Right renal cortex interstitium (tissue), 3 donors: Measurements from ENCODE around the gene COQ4. TPM values are rescaled to one million over a fixed set of nuclear protein-coding genes. Genes with fewer than 3 reads are reported as not detected.
"Not testable (repeated sequence)": the region's sequence is repeated elsewhere in the genome, so short reads cannot be mapped to it uniquely, and the experiment has no call there.

Source experiments
- DNase-seq, 3 donors: peaks; one replicate each; pipeline ENCODE4 v3.0.0-alpha.2; 2013; ENCODE audit warnings: low read depth in 3 of 3, low spot score in 2 of 3
- polyA plus RNA-seq, 3 donors: library from polyadenylated mRNA; unstranded; fragments of 120-200 nt; gene quantifications; one replicate each; pipeline ENCODE4 v1.2.1, GENCODE V29; 2013; ENCODE audit not compliant: insufficient read length in 3 of 3

Gene COQ4
- polyA plus RNA-seq, 3 donors: 51.1 to 56.2 (median 53.4) TPM

GRCh38 chr9:128298535-128299482, 23.8 kb upstream of the COQ4 start:
- no peak for DNase-seq

GRCh38 chr9:128304136-128304970, 18.3 kb upstream of the COQ4 start:
- no peak for DNase-seq

GRCh38 chr9:128304971-128305288, 17.7 kb upstream of the COQ4 start:
- DNase-seq: no peak

DNA sequence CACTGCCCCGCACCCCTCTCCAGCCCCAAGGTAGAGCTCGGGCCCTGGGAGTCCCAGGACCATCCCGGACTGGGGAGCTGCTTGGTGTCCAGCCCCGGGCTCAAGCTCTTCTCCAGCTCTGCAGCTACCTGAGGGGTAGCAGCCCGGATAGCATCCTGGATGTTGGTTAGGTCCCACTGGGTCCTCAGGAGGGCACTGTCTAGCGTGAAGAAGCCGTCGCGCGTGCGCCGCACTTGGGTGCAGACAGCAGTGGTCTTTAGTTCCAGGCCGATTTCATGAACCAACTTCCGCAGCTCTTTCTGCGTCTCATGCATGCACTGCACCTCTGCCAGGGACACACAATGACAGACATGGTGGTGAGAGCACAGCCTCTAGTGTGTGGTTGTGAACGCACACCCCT, 13.1 kb upstream of the COQ4 start:
- DNase-seq: no peak

GRCh38 chr9:128310461-128310860, 12.2 kb upstream of the COQ4 start:
- no peak for DNase-seq

GRCh38 chr9:128314697-128315096, 7.9 kb upstream of the COQ4 start:
- DNase-seq: no peak

- DNase-seq: no peak
These were observed 6.2 kb upstream of the COQ4 start for GRCh38 chr9:128316421-128316820.

GRCh38 chr9:128317629-128318028, 5.0 kb upstream of the COQ4 start:
- DNase-seq: no peak

DNA sequence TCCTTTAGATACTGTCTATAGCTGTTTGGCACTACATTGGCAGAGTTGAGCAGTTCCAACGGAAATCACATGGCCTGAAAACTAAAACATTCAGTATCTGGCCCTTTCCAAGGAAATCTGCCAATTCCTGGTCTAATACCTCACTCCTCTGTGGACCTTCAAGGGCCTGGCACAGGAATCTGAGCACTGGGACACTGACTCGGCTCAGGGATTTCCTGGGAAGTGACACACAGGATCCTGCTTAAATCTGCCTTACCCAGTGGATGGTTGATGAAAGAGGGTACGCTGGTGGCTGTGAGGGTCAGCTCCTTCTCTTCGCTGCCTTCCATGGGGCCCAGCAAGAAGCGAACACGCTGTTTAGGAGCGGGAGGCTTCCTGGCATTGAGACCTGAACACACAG, 1.3 kb upstream of the COQ4 start:
- no peak for DNase-seq

DNA sequence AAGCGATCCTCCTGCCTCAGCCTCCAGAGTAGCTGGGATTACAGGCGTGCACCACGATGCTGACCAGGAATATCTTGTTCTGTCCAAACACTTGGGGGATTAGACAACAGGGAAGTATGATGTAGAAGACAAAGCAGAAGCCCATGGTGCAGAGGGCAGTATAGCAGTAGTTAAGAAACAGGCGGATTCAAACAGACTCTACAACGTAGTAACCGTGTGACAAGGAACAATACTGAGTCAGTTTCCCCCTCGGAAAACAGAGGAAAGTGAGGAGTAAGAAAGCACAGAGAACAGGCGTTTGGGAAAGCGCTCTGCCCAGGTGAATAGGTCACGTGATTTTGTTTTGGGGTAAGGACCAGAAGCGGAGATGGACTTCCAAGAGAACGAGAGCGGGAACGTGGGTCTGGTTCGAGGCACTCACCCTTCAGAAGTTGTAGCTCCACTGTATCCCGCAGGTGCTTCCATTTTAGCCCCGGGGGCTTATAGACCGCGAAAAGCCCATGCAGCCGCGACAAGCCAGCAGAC, 698 bp upstream of the COQ4 start:
- no peak for DNase-seq

- DNase-seq: no peak
These were observed 632 bp downstream of the COQ4 start for GRCh38 chr9:128323212-128323730.

DNA sequence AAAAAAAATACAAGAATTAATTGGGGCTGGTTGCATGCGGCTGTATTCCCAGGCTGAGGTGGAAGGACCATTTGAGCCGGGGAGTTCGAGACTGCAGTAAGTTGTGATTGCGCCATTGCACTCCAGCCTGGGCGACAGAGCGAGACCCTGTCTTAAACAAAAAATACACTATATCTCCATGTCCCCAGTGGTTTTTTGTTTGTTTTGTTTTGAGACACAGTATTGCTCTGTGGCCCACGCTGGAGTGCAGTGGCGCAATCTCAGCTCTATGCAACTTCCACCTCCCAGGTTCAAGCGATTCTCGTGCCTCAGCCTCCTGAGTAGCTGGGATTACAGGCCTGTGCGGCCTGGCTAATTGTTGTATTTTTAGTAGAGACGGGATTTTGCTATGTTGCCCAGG, 1.2 kb downstream of the COQ4 start:
- no peak for DNase-seq

- no peak for DNase-seq
These were observed 1.8 kb downstream of the COQ4 start for GRCh38 chr9:128324401-128324800.

GRCh38 chr9:128325629-128326028, 3.0 kb downstream of the COQ4 start:
- no peak for DNase-seq

- DNase-seq: no peak
These were observed 10.8 kb downstream of the COQ4 start for GRCh38 chr9:128333451-128333869.

DNA sequence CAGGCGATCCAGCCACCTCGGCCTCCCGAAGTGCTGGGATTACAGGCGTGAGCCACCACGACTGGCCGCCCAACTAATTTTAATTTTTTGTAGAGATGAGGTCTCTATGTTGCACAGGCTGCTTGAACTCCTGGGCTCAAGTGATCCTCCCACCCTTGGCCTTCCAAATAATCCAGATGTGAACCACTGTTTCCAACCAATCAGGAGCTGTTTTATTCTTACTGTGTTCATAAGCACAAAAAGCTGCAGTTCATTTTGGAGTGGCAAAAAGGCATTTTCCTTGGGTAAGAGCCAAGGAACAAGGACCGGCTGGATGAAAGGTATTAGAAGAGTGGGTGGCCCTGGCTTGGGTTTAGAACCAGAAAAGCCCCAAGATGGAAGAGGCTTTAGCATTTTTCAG, 12.5 kb downstream of the COQ4 start:
- DNase-seq: no peak

DNA sequence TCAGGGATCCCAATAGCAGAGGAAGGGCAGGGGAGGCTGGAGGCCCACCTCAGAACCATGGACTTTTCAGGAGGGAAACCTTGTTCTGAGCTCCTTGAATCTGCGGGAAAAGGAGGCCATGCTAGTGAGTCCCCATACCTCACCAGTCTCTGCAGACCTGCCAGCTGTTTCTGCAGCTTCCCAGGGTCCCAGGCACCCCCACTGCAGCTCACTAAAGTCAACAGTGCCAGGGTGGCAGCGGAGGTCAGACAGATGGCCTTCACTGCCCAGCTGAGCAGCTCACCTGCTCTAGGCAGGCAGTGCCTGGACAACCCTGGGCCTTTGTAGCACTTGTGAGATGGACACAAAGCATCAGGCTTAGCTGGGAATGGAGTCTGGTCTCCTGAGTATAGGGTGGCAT, 13.3 kb downstream of the COQ4 start:
- DNase-seq: no peak

DNA sequence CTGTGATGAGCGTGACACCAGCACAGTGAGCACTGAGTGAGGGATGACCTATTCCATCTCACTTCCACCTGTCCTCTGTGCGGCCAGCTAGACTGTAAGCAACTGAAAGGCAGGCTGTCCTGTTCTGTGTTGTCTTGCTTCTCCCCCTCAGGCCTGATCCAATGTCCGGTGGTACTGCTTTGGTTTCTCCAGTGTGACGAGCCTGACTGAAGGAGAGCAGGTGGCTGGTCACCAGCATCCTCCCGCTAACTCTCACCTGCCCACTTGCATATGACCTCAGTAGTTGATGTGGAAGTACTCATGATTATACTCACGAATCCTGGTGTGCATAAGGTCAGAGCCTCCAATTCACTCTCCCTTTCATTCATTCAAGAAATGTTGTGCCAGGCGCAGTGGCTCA, 15.3 kb downstream of the COQ4 start:
- no peak for DNase-seq

DNA sequence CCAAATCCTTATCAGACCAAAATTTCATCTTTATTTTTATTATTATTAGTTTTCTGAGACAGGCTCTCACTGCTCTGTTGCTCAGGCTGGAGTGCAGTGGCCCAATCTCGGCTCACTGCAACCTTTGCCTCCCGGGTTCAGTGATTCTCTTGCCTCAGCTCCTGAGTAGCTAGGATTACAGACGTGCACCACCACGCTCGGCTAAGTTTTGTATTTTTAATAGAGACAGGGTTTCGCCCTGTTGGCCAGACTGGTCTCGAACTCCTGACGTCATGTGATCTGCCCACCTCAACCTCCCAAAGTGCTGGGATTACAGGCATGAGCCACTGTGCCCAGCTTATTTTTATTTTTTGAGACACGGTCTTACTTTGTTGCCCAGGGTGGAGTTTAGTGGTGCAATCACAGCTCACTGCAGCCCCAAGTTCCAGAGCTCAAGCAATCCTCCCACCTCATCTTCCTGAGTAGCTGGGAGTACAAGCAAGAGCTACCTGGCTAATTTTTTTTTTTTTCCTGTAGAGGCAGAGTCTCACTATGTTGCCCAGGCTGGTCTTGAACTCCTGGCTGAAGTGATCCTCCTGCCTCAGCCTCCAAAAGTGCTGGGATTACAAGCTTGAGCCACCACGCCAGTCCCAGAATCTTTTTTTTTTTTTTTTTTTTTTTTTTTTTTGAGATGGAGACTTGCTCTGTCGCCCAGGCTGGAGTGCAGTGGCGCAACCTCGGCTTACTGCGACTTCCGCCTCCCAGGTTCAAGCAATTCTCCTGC, 16.4 kb downstream of the COQ4 start:
- not testable (repeated sequence) for DNase-seq
